SK-N-SH (cell line): ENCODE measurements around the gene ZFP36L1. TPM values are rescaled to one million over a fixed set of nuclear protein-coding genes. Genes with fewer than 3 reads are reported as not detected.
A peak's percentile ranks its signal among the peaks of the same experiment; 100 is the strongest.

Experiments
- CTCF ChIA-PET: fragments of 300-600, 350-600 bp; formaldehyde crosslinking; extraction: SDS; loops from one replicate; lab custom pipeline; 2021; lab: Yijun Ruan, JAX
- POLR2A ChIA-PET: fragments of 350-600 bp; sonication (Branson Sonifier 250); formaldehyde crosslinking; extraction: SDS; loops from one replicate; lab custom pipeline; 2020; ENCODE audit warnings: antibody characterized with exemption, inconsistent platforms; lab: Yijun Ruan, JAX
- DNase-seq: peaks from one replicate; pipeline ENCODE4 v3.0.0; 2012
- H2AFZ ChIP-seq: fragments of 200-600 bp; sonication (generic); 2 replicates; pipeline ENCODE4 v1.8.1; 2016; ENCODE audit warnings: antibody characterized with exemption, mild to moderate bottlenecking, low read depth
- H3F3A ChIP-seq: fragments of 200-600 bp; sonication (generic); replicated peaks from 2 replicates; pipeline ENCODE3; 2016; ENCODE audit warnings: antibody characterized with exemption, mild to moderate bottlenecking; ENCODE audit not compliant: insufficient read depth
- H3K27ac ChIP-seq, 2 experiments: fragments of 200-500 bp in 1 of 2; fragments of 200-600 bp in 1 of 2; sonication (Bioruptor generic) in 1 of 2; sonication (generic), shearing (Covaris generic) in 1 of 2; 2 replicates each; pipeline versions ENCODE4 v1.5.1 to v1.6.1; 2014 to 2016; ENCODE audit warnings: low read depth in 2 of 2, inconsistent platforms in 1 of 2, low read length in 1 of 2, mild to moderate bottlenecking in 1 of 2, mixed read lengths in 1 of 2
- H3K27me3 ChIP-seq: fragments of 200-600 bp; sonication (generic), shearing (Covaris generic); 2 replicates; pipeline ENCODE4 v1.6.1; 2016; ENCODE audit warnings: mixed run types; ENCODE audit not compliant: insufficient read depth
- H3K36me3 ChIP-seq, 2 experiments: fragments of 200-500 bp in 1 of 2; fragments of 200-600 bp in 1 of 2; sonication (Bioruptor generic) in 1 of 2; sonication (generic) in 1 of 2; replicated peaks in 1 of 2; 2 replicates each; pipeline versions ENCODE3 to v1.5.1; 2014 to 2016; ENCODE audit warnings: low read length in 1 of 2, mild to moderate bottlenecking in 1 of 2; ENCODE audit not compliant: insufficient read depth in 2 of 2, control insufficient read depth in 1 of 2
- H3K4me1 ChIP-seq, 2 experiments: fragments of 200-500 bp in 1 of 2; fragments of 200-600 bp in 1 of 2; sonication (Bioruptor generic) in 1 of 2; sonication (generic), shearing (Covaris generic) in 1 of 2; 2 replicates each; pipeline versions ENCODE4 v1.5.1 to v1.6.1; 2014 to 2016; ENCODE audit warnings: low read depth in 1 of 2, low read length in 1 of 2, mixed run types in 1 of 2; ENCODE audit not compliant: insufficient read depth in 2 of 2, control insufficient read depth in 1 of 2
- H3K4me2 ChIP-seq: fragments of 200-600 bp; sonication (generic), shearing (Covaris generic); 2 replicates; pipeline ENCODE4 v1.6.1; 2017; ENCODE audit warnings: mixed run types
- H3K4me3 ChIP-seq, 2 experiments: fragments of 200-500 bp in 1 of 2; fragments of 200-600 bp in 1 of 2; sonication (Bioruptor generic) in 1 of 2; sonication (generic), shearing (Covaris generic) in 1 of 2; 2 replicates each; pipeline versions ENCODE4 v1.5.1 to v1.8.1; 2014 to 2016; ENCODE audit warnings: low read depth in 2 of 2, inconsistent platforms in 1 of 2, low read length in 1 of 2, mild to moderate bottlenecking in 1 of 2, mixed read lengths in 1 of 2, moderate library complexity in 1 of 2
- H3K79me2 ChIP-seq: fragments of 200-600 bp; sonication (generic); 2 replicates; pipeline ENCODE4 v1.8.1; 2017; ENCODE audit warnings: mild to moderate bottlenecking; ENCODE audit not compliant: insufficient read depth
- H3K9ac ChIP-seq: fragments of 200-600 bp; sonication (generic); 2 replicates; pipeline ENCODE4 v1.6.1; 2017; ENCODE audit warnings: mixed run types
- H3K9me2 ChIP-seq: fragments of 200-600 bp; sonication (generic); 2 replicates; pipeline ENCODE4 v1.6.1; 2017; ENCODE audit warnings: mixed run types
- H3K9me3 ChIP-seq: fragments of 200-600 bp; sonication (generic); 2 replicates; pipeline ENCODE4 v1.6.1; 2017; ENCODE audit warnings: mixed run types, mild to moderate bottlenecking, moderate library complexity
- H4K20me1 ChIP-seq: fragments of 200-600 bp; sonication (generic); 2 replicates; pipeline ENCODE4 v1.6.1; 2017; ENCODE audit warnings: mild to moderate bottlenecking, mixed run types; ENCODE audit not compliant: insufficient read depth
- CTCF ChIP-seq: fragments of 200-600 bp; sonication (generic); IDR thresholded peaks from 2 replicates; pipeline ENCODE4 v1.6.1; 2017; ENCODE audit warnings: antibody characterized with exemption, mild to moderate bottlenecking, moderate library complexity
- ELF1 ChIP-seq: IDR thresholded peaks from 2 replicates; pipeline ENCODE4 v1.4.0; 2012
- FOSL2 ChIP-seq: IDR thresholded peaks from 2 replicates; pipeline ENCODE4 v1.4.0; 2012; ENCODE audit warnings: low read depth, mild to moderate bottlenecking, moderate library complexity, borderline replicate concordance
- FOXM1 ChIP-seq: IDR thresholded peaks from 2 replicates; pipeline ENCODE4 v1.4.0; 2012; ENCODE audit warnings: low read depth, mild to moderate bottlenecking
- GABPA ChIP-seq: IDR thresholded peaks from 2 replicates; pipeline ENCODE4 v1.4.0; 2012; ENCODE audit warnings: low read depth, mild to moderate bottlenecking
- GATA2 ChIP-seq: sonication (generic); formaldehyde crosslinking; IDR thresholded peaks from 2 replicates; pipeline ENCODE4 v1.5.0; 2020; ENCODE audit warnings: mild to moderate bottlenecking, missing genetic modification reagents
- JUND ChIP-seq: IDR thresholded peaks from 2 replicates; pipeline ENCODE4 v1.4.0; 2012
- MEF2A ChIP-seq: IDR thresholded peaks from 2 replicates; pipeline ENCODE4 v1.4.0; 2012; ENCODE audit warnings: low read depth, borderline replicate concordance
- MXI1 ChIP-seq: IDR thresholded peaks from 2 replicates; pipeline ENCODE4 v1.6.1; 2012; ENCODE audit warnings: mild to moderate bottlenecking, low read depth, low read length, improper control_type of control experiment
- NFIC ChIP-seq: IDR thresholded peaks from 2 replicates; pipeline ENCODE4 v1.4.0; 2012; ENCODE audit warnings: borderline replicate concordance
- NRF1 ChIP-seq: IDR thresholded peaks from 2 replicates; pipeline ENCODE4 v1.6.1; 2012; ENCODE audit warnings: low read depth, mild to moderate bottlenecking, low read length
- POLR2AphosphoS5 ChIP-seq: IDR thresholded peaks from 2 replicates; pipeline ENCODE4 v1.6.1; 2012; ENCODE audit warnings: low read depth, low read length
- RXRA ChIP-seq: IDR thresholded peaks from 2 replicates; pipeline ENCODE4 v1.4.0; 2012; ENCODE audit warnings: low read depth, mild to moderate bottlenecking, borderline replicate concordance
- SIN3A ChIP-seq: IDR thresholded peaks from 2 replicates; pipeline ENCODE4 v1.6.1; 2012; ENCODE audit warnings: low read depth, mild to moderate bottlenecking, low read length, moderate library complexity, borderline replicate concordance
- SMC3 ChIP-seq: IDR thresholded peaks from 2 replicates; pipeline ENCODE4 v1.6.1; 2012; ENCODE audit warnings: low read depth, low read length, improper control_type of control experiment
- TCF12 ChIP-seq: IDR thresholded peaks from 2 replicates; pipeline ENCODE4 v1.4.0; 2012
- WGBS: methylation state at CpG from one replicate; pipeline ENCODE4 v1.1.6; 2017; ENCODE audit warnings: low lambda C conversion rate; 5-methylcytosine and 5-hydroxymethylcytosine counted together
- polyA plus RNA-seq, 3 experiments: library from polyadenylated mRNA; depleted of rRNA; stranded (reverse); fragments of >200 nt; gene quantifications; 2 replicates each; pipeline ENCODE4 v1.2.3, GENCODE V29; 2012
- TF ChIP-seq, protein P1 (sequence below): IDR thresholded peaks from 2 replicates; pipeline ENCODE4; 2012
- TF ChIP-seq, protein P2 (sequence below): IDR thresholded peaks from 2 replicates; pipeline ENCODE4 v1.6.1; 2012; ENCODE audit warnings: mild to moderate bottlenecking, low read depth, low read length, moderate library complexity

Gene ZFP36L1
- polyA plus RNA-seq, 1 of the 3 experiments (the other 2 are of a cell fraction): 16.5 TPM

DNA sequence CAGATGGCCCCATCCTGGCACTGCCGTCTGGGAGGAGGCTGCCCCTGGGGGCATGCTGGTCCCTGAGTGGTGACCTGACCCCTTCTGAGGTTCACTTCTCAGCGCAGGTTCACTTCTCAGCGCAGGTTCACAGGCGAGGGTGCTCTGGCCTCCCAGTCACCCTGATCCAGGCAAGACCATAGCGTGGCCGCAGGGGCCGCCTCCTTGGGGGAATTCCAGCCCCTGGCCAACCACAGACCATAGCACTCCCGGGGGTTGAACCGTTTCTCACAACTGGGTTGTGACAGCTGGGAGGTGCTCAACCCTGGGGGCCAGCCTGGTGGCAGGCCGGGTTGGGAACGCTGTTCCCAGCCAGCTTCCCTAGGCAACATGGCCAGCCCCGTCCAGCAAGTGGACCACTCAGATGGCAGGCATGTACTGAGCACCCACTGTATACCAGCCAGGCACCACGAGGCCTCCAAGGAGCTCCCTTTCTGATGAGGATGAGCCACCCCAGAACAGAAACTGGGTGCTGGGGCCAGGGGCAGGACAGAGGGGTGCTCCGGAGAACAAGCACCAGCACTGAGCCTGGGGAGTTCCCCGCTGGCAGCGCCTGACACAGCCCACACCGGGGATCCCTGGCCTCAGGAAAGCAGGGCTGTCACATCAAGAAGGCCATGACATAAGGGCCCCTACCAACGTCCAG is 28.3 kb upstream of the ZFP36L1 start:
- no peaks in the 10 kb centered on the region for H3K79me2 ChIP-seq
- TF ChIP-seq NFIC: no peak
- TF ChIP-seq SIN3A: no peak
- TF ChIP-seq RXRA: no peak
- no peak for TF ChIP-seq ELF1
- TF ChIP-seq, protein P1, sequence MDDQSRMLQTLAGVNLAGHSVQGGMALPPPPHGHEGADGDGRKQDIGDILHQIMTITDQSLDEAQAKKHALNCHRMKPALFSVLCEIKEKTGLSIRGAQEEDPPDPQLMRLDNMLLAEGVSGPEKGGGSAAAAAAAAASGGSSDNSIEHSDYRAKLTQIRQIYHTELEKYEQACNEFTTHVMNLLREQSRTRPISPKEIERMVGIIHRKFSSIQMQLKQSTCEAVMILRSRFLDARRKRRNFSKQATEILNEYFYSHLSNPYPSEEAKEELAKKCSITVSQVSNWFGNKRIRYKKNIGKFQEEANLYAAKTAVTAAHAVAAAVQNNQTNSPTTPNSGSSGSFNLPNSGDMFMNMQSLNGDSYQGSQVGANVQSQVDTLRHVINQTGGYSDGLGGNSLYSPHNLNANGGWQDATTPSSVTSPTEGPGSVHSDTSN: no peak
- TF ChIP-seq POLR2AphosphoS5: no peak
- TF ChIP-seq, protein P2, sequence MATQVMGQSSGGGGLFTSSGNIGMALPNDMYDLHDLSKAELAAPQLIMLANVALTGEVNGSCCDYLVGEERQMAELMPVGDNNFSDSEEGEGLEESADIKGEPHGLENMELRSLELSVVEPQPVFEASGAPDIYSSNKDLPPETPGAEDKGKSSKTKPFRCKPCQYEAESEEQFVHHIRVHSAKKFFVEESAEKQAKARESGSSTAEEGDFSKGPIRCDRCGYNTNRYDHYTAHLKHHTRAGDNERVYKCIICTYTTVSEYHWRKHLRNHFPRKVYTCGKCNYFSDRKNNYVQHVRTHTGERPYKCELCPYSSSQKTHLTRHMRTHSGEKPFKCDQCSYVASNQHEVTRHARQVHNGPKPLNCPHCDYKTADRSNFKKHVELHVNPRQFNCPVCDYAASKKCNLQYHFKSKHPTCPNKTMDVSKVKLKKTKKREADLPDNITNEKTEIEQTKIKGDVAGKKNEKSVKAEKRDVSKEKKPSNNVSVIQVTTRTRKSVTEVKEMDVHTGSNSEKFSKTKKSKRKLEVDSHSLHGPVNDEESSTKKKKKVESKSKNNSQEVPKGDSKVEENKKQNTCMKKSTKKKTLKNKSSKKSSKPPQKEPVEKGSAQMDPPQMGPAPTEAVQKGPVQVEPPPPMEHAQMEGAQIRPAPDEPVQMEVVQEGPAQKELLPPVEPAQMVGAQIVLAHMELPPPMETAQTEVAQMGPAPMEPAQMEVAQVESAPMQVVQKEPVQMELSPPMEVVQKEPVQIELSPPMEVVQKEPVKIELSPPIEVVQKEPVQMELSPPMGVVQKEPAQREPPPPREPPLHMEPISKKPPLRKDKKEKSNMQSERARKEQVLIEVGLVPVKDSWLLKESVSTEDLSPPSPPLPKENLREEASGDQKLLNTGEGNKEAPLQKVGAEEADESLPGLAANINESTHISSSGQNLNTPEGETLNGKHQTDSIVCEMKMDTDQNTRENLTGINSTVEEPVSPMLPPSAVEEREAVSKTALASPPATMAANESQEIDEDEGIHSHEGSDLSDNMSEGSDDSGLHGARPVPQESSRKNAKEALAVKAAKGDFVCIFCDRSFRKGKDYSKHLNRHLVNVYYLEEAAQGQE: no peak
- POLR2A ChIA-PET: no interaction called here
- H2AFZ ChIP-seq: no peak overlapping the region
- H3K9me2 ChIP-seq: no peaks in the 10 kb centered on the region
- CTCF ChIA-PET: interaction anchor here (0.9 to 15.3 kb wide), 7 partner anchors 23 to 984 kb away, joined by 3 to 232 read pairs (median 8); no protein-coding TSS in a partner anchor
- no peaks in the 10 kb centered on the region for H3K36me3 ChIP-seq
- DNase-seq: peak; percentile 34
- H3K4me1 ChIP-seq: peaks cover 0 to 11% of the 10 kb centered on the region in 2 experiments; a peak in 1 of 4 replicates
- 90% methylated on average over 8 of the region's 18 CpGs for WGBS
- no peaks in the 10 kb centered on the region for H3K9me3 ChIP-seq
- H3K4me2 ChIP-seq: no peak overlapping the region
- H3K27me3 ChIP-seq: no peaks in the 10 kb centered on the region
- no peaks in the 10 kb centered on the region for H4K20me1 ChIP-seq
- no peak overlapping the region for H3K27ac ChIP-seq
- no peak overlapping the region for H3K4me3 ChIP-seq
- no peak overlapping the region for H3K9ac ChIP-seq
- peaks cover 7% of the 10 kb centered on the region for H3F3A ChIP-seq

DNA sequence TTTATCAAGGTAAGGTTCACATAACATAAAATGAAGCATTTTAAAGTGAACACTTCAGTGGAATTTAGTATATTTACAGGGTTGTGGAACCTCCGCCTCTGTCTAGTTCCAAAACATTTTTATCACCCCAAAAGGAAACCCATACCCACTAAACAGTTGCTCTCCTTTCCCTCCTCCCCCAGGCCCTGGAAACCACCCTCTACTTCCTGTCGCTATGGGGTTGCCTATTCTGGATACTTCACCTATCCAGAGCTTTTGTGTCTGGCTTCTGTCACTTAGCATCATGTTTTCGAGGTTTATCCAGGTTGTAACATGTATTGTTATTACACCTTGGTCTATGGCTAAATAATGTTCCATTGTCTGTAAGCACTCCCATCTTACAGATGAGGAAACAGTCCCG is 27.7 kb upstream of the ZFP36L1 start:
- TF ChIP-seq NRF1: no peak
- no peak for TF ChIP-seq NFIC
- no peak for TF ChIP-seq ELF1
- TF ChIP-seq GABPA: no peak
- TF ChIP-seq FOSL2: no peak
- no peak for TF ChIP-seq TCF12
- TF ChIP-seq FOXM1: no peak
- no peak for TF ChIP-seq CTCF
- no peak for TF ChIP-seq SIN3A
- TF ChIP-seq MEF2A: no peak
- TF ChIP-seq GATA2: no peak
- TF ChIP-seq POLR2AphosphoS5: no peak
- TF ChIP-seq JUND: no peak
- TF ChIP-seq, protein P1: no peak
- no peak for TF ChIP-seq MXI1
- no peak for TF ChIP-seq SMC3
- Histone ChIP-seq H3K79me2 (no peaks in the 10 kb centered on the region), H3K4me3 (no peak overlapping the region), H3F3A (peaks cover 9% of the 10 kb centered on the region), H3K36me3 (no peaks in the 10 kb centered on the region), H4K20me1 (no peaks in the 10 kb centered on the region), H3K9me3 (no peaks in the 10 kb centered on the region), H3K9me2 (no peaks in the 10 kb centered on the region), H3K9ac (no peak overlapping the region), H3K4me2 (no peak overlapping the region), H3K27me3 (no peaks in the 10 kb centered on the region), H3K27ac (no peak overlapping the region), H3K4me1 (peaks cover 4 to 13% of the 10 kb centered on the region in 2 experiments; a peak in 2 of 4 replicates), H2AFZ (no peak overlapping the region)
- CTCF ChIA-PET: interaction anchor here (0.9 to 15.3 kb wide), 8 partner anchors 24 to 983 kb away, joined by 3 to 232 read pairs (median 8); no protein-coding TSS in a partner anchor
- WGBS: 83% methylated on average over 4 of the region's 4 CpGs
- POLR2A ChIA-PET: no interaction called here
- no peak for DNase-seq
